NCI-H460 (cell line): ENCODE measurements around the gene ACOXL. TPM values are rescaled to one million over a fixed set of nuclear protein-coding genes. Genes with fewer than 3 reads are reported as not detected.
"Not testable (repeated sequence)": the region's sequence is repeated elsewhere in the genome, so short reads cannot be mapped to it uniquely, and the experiment has no call there.

Experiments used
- DNase-seq: peaks from one replicate; pipeline ENCODE4 v3.0.0-alpha.2; 2016; ENCODE audit warnings: low read depth; ENCODE audit errors: extremely low read depth
- total RNA-seq: library from RNA; depleted of rRNA; stranded (reverse); fragments of >200 nt; shearing (Covaris generic); gene quantifications from 2 replicates; pipeline ENCODE4 v1.2.3, GENCODE V29; 2014

ACOXL gene
- total RNA-seq, 1 experiment from 2014 or later = not detected

- no peak for DNase-seq
Measured at GRCh38 chr2:110955556-110955955, 223.2 kb downstream of the ACOXL start.

GRCh38 chr2:110957293-110957692 is 224.9 kb downstream of the ACOXL start:
- DNase-seq = no peak

GRCh38 chr2:110958346-110959119 is 226.2 kb downstream of the ACOXL start:
- DNase-seq = no peak

- DNase-seq = no peak
Measured at GRCh38 chr2:110959198-110959597, 226.8 kb downstream of the ACOXL start.

GRCh38 chr2:110960281-110960680 is 227.9 kb downstream of the ACOXL start:
- no peak for DNase-seq

- no peak for DNase-seq
Measured at GRCh38 chr2:110960954-110961353, 228.6 kb downstream of the ACOXL start.

GRCh38 chr2:110961643-110962042 is 229.3 kb downstream of the ACOXL start:
- DNase-seq = not testable (repeated sequence)

GRCh38 chr2:110969696-110970095 is 237.3 kb downstream of the ACOXL start:
- DNase-seq = no peak

- DNase-seq = no peak
Measured at GRCh38 chr2:110970201-110970600, 237.8 kb downstream of the ACOXL start.

GRCh38 chr2:110971811-110972210 is 239.4 kb downstream of the ACOXL start:
- no peak for DNase-seq

- no peak for DNase-seq
Measured at GRCh38 chr2:110973262-110973661, 240.9 kb downstream of the ACOXL start.

- no peak for DNase-seq
Measured at GRCh38 chr2:110977403-110977802, 245.0 kb downstream of the ACOXL start.

- DNase-seq = no peak
Measured at GRCh38 chr2:110978148-110978547, 245.8 kb downstream of the ACOXL start.

- DNase-seq = no peak
Measured at GRCh38 chr2:110978756-110979470, 246.5 kb downstream of the ACOXL start.

- no peak for DNase-seq
Measured at GRCh38 chr2:110979471-110980338, 247.3 kb downstream of the ACOXL start.

- no peak for DNase-seq
Measured at GRCh38 chr2:110980339-110981062, 248.1 kb downstream of the ACOXL start.

GRCh38 chr2:110983133-110983532 is 250.8 kb downstream of the ACOXL start:
- peak; percentile 5 for DNase-seq

- no peak for DNase-seq
Measured at GRCh38 chr2:110984694-110985490, 252.5 kb downstream of the ACOXL start.

- DNase-seq = no peak
Measured at GRCh38 chr2:110990440-110990839, 258.1 kb downstream of the ACOXL start.

GRCh38 chr2:110991911-110992310 is 259.5 kb downstream of the ACOXL start:
- no peak for DNase-seq
